ENCODE measurements around the gene IFT88.

Gene IFT88

GRCh38 chr13:20719783-20720182 lies 152.8 kb downstream of the IFT88 start:
- DNase-seq = no peak

- DNase-seq = no peak
These were observed 153.5 kb downstream of the IFT88 start for GRCh38 chr13:20720499-20720898.

- DNase-seq = no peak
These were observed 154.1 kb downstream of the IFT88 start for GRCh38 chr13:20721058-20721453.

GRCh38 chr13:20721454-20722357 lies 154.7 kb downstream of the IFT88 start:
- DNase-seq = peak; percentile 47

GRCh38 chr13:20727856-20728255 lies 160.9 kb downstream of the IFT88 start:
- DNase-seq = no peak

GRCh38 chr13:20728579-20729311 lies 161.8 kb downstream of the IFT88 start:
- no peak for DNase-seq

GRCh38 chr13:20729633-20730585 lies 163.0 kb downstream of the IFT88 start:
- DNase-seq = no peak

DNA sequence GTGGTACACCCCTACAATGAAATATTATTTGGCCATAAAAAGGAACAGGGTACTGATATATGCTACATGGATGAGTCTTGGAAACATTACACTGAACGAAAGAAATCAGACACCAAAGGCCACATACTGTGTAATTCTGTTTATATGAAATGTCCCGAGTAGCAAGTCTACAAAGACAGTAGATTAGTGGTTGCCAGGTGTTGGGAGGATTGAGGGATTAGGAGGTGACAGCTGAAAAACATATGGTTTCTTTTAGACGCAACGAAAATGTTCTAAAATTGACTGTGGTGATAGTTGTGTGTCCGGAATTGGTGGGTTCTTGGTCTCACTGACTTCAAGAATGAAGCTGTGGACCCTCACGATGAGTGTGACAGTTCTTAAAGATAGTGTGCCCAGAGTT lies 171.7 kb downstream of the IFT88 start:
- no peak for DNase-seq

DNA sequence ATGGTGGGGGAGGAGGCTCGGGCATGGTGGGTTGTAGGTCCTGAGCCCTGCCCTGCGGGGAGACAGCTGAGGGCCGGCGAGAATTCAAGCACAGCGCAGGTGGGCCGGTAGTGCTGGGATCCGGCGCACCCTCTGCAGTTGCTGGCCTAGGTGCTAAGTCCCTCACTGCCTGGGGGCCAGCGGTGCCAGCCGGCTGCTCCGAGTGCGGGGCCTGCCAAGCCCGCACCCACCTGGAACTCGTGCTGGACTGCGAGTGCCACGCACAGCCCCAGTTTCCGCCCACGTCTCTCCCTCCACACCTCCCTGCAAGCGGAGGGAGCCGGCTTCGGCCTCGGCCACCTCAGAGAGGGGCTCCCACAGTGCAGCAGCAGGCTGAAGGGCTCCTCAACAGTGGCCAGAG lies 173.1 kb downstream of the IFT88 start:
- DNase-seq = no peak

Measured in NCI-H1092 (cell line).